GM21786 (cell line): ENCODE data around the gene LRRC27.
A peak's percentile ranks its signal among the peaks of the same experiment; 100 is the strongest.

Experiments
- ATAC-seq: cut with Tn5 transposase; IDR thresholded peaks from one replicate; pipeline ENCODE4 v1.9.1; 2021; ENCODE audit not compliant: unreplicated experiment

LRRC27 gene

DNA sequence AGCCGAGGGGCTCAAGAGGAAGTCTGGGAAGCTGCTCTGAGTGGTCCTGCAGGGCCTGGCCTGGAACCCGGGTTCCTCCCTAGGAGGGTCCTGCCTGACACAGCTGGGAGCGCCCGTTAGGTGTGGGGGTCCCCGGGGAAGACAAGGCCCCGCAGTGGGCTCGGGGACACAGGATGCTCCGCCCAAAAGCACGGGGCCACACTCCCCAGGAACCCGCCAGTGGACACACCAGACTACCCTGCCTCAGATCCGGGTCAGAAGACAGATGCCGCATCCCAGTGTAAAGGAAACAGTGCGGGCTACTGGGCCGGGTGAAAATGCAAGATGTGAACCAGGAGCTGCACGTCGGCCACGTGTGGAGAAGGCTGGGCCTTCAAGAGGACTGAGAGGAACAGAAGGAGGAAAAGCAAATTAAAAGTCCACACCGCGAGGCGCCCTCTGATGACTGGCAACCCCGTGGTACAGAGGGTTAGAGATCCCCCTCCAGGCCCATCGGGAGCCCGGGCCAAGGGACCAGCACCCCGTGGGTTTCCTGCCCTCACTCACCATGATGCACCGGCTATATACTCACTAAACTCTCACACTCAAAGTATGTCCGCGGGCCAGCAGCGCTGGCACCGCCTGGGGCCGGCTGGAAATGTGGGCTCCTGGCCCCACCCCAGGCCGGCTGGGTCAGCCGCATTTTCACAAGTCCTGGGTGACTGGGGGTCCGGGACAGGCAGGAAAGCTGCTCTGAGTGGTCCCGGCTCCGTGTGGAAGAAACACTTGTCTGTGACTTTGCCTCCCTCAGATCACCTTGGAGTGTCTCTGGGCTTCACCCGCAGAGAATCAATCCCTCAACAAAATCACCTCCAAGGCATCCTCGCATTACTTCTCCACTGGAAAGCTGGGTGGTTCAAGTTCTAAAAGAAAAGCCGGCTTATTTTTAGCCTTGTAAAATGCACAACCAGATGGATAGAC lies 30.3 kb upstream of the LRRC27 start:
- ATAC-seq = no peak

DNA sequence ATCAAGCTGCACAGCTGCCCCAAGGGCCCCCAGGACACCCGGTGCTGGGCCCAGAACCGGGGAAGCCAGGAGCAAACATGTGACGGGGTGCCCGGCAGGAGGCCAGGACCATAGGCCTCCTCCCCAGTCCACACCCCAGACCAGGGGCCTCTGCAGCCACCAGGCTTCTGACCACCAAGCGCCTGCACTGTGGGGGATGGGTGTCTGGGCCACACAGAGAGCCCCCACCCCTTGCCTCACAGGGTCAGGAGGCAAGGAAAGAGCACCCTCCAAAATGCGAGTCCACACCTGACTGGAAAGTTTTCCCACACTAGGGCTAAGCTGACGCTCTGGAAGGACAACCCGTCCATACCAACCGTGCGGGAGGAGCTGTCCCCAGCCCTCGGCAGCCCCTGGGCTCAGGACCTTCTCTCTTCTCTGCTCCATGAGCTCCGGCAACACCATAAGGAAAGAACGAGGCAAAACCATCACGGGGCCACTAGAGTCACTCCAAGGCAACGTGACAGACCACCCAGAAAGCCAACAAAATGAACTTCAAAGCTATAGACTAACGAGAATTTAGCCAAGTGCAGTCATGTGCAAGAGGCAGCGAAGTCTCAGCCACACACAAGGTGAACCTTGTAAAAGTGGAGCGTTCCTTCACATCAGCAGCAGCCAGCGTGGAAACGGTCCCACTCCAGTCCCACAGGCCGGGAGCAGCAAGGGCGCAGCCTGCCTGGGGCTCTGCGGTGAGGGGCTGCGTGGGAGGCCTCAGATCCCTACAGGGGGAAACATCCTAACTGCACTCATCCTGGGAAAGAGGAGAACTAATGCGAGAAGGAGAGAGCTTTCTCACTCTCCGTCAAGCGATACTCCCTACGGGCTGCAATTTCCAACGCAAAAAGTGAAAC lies 29.3 kb upstream of the LRRC27 start:
- no peak for ATAC-seq

DNA sequence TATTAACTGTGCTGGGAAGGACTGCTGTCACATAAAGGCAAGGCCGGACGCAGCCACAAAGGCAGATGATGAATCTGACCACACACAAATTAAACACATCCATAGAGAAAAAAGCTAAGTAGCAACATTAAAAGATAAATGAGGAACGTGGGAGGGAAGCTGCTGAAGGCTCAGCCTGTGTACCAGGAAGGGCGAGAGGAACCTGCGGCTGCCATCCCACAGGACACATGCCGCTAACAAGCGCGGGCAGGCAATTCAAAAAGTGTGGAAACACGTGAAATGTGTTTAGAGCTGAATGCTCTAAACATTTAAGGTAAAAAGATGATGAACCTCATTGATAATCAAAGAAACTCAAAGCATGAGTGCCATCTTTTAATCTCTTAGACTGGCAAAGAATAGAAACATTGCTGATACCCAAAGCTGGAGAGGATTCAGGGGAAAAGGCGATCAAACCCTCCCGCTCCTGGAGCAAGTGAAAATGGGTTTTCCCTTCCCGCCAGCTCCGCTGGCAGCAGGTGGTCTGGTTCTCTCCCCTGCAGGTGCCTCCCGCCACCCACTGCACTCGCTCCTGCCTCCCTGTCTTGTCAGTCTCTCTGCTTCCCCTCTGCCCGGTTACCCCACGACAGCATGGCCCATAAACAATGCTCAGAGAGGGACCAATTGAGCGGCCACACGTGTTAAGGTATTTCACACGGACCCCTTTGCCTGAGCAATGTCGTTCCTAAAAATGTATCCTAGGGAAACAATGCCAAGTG lies 28.5 kb upstream of the LRRC27 start:
- no peak for ATAC-seq

DNA sequence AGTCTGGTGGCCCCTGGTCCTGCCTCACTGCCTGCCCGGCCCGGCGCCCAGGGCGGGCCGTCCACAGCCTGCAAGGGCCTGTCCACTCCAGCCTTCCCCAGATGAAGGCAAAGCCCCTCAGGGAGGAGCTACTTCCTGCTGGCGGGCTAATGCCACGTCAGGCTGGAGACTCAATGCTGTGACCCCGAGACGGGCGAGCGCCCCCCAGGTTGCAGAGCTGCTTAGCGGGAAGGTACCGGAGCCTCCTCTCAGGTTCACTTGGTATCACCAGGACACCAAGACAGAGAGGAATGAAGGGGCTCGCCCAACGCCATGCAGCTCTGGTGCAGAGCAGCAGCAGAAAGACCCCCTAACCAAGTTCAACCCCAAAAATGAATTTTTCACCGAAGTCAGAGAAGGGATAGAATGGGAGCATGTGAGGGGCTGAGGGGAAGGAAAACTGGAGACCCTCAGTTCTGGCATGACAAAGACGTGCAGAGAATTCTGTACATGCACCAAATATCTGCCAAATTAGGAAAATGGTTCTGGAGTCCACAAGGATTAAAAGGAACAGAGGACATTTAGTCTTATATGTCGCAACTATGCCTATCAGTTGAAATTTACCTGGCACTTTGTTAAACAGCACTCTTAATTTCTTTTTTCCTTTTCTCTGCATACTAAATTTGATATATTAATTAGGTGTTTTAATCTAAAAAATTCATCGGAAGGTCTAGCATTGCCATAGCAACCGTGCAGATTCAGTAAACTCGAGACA lies 27.1 kb upstream of the LRRC27 start:
- no peak for ATAC-seq

DNA sequence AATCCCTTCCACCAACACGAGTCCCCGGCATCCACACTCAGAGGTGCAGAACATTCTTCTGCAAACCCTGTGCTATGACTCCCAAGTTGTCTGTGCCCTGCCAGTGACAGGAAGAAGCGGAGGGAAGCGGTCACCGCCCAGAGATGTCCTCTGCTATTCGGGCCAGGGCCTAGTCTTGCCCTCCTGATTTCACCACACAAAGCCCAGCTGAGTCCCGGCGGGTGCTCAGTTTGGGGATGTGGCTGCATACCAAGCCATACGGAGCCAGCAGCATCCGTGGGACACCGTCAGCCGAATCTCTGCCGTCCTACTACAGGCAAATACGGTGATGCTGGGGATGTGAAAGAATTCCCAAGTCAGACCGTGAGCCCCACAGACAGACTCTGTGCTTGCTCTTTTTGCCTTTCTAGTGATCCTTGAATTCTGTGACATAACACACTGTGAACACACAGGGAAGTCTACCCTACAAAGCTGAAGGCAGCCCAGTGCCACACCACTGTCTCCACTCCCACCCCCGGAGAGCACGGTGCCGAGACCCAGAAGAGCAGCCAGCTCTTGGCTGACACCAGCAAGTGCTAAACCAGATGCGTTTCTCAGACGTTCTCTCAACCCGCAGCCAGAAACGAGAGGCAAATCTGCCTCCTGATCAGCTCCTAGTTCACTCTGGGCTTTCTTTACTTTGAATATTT lies 26.2 kb upstream of the LRRC27 start:
- ATAC-seq = no peak

DNA sequence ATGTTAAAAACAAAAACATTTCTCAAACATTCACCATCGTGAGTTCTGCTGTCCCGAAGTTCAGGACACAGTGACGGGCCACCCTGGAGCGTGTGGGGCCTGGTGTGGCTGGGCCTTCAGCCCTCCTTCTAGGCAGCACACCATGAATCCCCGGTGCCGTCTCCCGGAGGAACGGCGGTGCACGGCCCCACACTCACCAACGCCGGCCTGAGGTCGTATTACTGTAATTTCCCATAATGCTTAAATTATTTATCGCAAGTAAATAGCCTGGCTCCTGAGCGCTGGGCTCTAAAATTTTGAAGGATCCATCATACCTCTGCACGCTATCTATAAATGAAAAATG lies 25.7 kb upstream of the LRRC27 start:
- ATAC-seq = no peak

DNA sequence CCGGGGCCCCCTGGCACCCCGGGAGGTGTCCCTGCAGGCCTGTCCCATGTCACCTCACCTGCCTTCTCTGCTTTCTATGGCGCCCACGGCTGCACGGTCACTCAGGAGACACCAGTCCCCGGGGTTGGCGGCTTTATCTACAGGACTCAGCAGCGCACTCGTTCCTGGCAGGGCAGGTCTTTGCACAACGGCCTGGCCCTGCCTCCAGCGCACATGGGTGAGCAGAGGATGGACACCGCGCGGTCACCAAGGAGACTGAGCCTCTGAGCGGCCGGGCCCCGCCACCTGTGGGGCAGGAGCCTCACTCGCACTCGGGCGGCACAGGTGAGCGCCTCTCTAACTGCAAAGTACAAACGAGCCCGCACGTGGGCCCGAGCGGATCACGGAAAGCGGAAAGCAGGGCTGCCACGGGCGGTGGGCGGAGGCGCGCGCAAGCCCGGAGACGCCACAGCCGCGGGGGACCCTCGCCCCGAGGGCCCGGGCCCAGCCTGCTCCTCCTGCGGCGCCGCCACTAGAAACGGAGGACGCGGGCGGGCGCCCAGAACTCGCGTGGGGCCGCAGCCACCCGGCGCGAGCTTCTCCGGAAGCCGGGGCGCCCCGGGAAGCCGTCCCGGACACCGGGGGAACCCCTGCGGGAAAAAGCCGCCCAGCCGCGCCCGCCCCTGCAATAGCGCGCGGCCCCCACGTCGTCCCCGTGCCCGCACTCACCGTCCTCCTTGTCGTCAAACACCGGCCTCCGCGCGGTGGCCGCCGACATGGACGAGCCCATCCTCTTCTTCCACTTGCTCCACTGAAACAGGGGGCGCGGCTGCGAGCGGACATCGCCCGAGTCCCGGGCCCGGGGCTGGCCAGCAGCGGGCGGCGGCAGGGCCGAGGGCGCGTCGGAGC lies 24.9 kb upstream of the LRRC27 start:
- ATAC-seq = peak; percentile 1

DNA sequence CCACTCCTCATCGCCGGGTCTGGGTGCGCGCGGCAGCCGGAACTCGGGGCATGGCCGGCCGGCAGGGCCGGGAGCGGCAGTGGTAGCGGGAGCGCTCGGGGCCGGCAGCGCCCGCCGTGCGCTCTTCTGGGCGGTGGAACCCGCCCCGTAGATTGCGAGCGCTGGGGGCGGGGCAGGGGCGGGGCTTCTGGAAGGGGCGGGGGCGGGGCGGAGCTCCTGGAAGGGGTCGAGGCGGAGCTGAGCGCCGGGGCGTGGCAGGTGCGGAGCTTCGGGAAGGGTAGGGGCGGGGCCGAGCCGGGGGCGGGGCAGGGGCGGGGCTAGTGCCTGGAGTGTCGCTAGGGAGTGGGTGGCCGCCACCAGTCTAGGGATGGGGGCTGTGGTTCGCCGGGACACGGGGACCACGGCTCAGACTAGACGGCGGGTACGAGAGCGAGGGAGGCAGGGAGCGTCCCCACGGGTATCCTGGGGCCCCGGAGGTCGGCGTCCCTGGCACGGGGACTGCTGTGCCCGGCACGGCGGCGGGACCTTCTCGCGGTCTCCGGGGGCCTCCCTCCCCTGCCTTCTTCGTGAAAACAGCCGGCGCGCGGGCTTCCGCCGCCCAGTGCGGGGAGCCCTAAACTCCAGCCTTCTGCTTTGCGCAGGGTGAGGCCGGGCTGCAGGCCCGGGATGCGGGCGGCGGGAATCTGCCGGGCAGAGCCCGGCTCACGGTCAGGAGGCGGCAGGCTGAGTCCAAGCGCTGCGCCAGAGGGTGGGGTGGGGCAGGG lies 24.0 kb upstream of the LRRC27 start, which contains the start of gene STK32C:
TSS of gene STK32C (minus strand) at position 128 of the 764 bp plus-strand sequence. CDS start at position 11, 117 bp downstream.
- ATAC-seq = peak; percentile 80

DNA sequence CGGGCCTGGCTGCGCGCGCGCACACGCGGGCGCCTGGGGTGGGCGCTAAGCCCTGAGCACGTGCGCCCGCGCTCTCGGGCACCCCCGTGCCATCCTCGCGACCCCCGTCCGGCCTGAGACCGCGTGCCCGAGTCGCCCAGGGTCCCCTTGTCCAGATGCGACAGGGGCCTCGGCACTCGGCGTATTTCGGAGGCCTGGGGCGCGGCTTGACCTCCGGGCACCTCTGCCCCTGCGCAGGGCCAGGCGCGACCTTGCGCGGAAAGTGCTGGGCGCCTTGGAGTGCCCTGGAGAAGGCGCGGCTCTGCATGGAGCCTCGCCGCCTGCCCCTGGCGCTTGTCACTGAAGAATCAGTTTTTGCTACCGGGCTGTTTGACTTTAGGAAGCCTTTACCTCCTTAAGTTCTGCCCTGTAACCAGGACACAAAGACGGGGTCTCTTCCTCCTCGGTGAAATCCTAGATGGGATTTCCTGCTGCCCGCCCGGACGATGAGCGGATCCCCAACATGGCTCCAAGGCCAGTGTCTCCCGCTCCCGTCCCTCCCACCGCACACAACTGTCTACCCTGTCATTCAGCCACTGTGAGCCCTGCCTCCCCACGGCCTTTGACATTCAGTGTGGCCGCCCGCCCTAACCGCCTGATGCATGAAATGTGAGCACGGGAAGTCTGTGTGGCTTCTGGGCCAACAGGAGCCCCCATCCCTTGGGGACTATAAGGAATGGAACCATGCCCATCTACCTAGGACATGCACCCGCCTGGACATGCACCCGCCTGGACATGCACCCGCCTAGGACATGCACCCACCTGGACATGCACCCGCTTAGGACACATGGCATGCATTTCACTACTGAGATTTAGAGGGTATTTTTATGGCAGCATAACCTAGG lies 23.2 kb upstream of the LRRC27 start:
- no peak for ATAC-seq

DNA sequence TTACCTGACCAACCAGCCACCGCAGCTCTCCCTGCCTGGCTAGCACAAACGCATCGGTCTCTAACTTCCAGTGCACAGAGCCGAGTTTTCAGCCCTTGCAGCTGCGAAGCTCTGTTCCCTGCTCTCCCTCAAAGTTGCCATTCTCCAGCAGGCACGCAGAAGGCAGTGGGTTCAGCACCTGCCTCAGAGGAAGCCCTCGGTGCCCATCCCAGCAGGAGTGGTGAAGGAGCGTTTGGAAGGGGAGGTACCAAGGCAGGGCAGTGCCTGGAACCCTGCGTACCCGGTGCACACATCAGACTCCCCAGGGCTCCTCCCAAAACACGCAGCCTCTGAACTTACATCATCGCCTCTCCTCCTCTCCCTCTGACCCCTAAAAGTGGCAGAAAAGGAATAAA lies 22.5 kb upstream of the LRRC27 start:
- no peak for ATAC-seq

DNA sequence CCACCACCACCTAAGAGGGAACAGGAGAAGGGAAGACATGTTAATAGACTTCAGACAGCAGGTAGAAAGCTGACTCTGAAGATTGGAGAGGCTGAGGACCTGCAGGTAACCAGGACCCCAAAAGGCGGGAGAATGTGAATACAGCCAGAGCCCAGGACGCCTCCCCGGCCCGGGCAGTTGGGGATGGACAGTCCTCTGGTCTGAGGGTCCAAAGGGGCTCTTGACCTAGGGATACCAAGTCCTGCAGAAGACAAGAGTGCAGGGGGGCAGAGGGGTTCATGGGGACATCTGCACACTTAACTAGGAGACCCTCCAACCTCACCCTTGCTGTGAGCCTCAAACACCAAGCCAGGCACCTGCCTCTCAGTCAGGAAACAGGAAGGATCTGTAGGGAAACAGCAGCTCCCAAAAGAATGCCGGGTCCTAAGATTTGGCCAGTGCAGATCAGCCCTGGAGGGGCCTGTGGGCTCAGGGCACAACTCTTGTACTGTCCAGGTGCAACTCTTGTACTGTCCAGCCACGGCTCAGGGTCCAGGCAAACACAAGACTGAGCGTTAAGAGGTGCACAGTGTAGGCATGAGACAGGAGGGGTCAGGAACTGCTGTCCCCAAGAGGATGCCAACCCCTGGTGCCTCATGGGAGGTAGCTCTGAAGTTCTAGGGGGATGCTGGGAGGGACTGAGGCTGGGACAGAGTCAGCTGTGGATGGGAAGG lies 22.0 kb upstream of the LRRC27 start:
- ATAC-seq = no peak

DNA sequence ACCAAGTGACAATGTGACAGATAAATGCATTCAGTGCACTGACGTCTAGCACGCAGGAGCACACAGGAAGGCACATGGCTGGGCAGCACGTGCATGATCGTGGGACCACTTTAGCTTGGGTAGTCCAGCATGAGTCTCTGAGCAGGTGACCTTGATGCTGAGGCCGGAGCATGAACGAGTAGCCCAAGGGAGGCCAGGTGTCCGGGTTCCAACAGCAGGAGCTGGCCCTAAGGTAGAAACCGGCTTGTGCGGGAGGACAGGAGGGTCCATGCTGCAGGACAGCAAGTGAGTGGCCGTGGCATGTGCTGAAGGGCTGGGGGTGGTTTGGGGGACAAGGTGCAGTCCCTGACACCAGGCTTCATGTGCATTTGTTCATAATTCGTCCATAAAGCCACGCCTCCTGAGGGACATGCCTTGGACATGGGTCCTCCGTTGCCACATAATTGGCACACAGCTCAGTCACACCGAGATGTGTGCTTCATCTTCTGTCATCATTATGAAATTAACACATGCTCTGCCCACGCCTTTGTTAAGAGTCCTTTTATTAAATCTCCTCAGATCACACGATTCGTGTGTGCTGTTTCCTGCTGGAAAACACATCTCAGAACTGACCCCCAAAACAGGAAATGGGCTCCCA lies 21.2 kb upstream of the LRRC27 start:
- no peak for ATAC-seq

DNA sequence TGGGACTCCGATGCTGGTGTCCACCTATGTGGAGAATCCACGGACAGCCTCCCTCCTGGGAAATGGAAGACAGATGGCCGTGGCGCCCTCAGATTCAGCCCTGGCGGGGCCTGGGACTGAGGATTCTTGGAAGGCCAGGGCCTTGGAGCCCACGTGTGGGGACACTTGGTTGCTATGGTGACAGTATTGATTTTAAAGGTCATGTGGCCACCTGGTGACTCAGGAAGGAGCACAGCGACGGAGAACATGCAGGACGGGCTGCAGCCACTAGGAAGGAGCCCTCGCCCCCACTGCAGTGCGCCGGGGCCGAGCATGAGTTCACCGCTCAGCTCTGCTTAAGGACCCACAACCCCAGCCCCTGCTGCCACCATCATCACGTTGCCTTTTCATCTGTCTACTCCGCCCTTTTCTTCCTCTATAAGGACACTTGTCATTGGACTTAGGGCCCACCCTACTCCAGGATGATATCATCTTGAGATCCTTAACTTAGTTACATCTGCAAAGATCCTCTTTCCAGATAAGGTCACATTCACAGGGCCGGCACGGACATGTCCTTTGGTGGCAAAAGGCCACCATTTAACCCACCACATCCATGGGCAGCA lies 20.6 kb upstream of the LRRC27 start:
- ATAC-seq = no peak

DNA sequence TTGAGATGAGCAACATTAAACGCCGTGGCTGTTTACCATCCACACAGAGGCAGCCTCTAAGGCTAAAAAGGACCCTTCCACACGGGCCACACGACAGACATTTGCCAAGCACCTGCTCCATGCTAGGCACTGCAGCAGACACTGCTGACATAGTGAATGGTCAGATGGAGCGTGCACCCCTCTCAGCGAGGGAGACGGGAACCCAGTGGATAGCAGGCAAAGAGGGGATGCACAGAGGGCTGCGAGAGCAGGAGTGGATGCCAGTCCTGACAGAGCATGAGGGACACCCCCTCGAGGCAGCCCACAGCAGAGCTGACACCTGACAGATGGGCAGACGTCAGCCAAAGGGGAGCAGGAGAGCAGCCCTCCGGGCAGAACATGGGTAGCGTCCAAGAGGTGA lies 18.7 kb upstream of the LRRC27 start:
- no peak for ATAC-seq

DNA sequence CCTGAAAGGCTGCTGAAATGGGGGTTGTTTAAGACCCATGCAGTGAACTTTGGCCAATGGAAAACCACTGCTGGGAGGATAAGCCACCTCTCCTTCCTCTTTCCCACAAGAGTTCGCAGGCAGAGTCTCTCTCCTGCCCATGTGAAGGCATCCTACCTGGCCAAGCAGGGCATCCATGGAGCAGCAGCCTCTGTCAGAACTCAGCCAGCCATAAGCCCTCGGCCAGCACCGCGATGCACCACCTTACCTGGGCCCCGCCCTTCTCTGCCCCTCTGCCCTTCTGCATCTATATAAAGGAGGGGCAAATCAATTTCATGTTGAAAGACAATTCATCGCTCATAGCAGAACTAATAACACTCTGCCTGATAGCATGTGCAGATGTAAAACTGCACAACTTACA lies 18.1 kb upstream of the LRRC27 start:
- ATAC-seq = no peak

DNA sequence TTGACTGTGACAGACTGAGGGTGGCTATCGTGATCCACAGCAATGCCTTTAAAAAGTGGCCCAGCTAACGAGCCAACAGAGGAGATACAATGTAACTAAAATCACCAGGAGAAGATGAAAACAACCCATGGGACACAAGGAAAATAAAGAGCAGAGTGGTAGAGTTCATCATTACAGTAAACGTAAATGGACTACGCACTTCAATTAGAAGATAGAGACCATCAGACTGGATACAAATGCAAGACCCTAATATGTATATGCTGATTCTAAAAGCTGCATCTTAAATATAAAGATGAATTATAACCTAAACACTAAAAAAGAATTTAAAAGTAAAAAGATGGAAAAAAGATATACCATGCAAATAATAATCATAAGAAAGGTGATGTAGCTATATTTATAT lies 17.7 kb upstream of the LRRC27 start:
- ATAC-seq = no peak
